Measurements from ENCODE around the gene CST6.
"Not testable (repeated sequence)": the region's sequence is repeated elsewhere in the genome, so short reads cannot be mapped to it uniquely, and the experiment has no call there.

Gene CST6

DNA sequence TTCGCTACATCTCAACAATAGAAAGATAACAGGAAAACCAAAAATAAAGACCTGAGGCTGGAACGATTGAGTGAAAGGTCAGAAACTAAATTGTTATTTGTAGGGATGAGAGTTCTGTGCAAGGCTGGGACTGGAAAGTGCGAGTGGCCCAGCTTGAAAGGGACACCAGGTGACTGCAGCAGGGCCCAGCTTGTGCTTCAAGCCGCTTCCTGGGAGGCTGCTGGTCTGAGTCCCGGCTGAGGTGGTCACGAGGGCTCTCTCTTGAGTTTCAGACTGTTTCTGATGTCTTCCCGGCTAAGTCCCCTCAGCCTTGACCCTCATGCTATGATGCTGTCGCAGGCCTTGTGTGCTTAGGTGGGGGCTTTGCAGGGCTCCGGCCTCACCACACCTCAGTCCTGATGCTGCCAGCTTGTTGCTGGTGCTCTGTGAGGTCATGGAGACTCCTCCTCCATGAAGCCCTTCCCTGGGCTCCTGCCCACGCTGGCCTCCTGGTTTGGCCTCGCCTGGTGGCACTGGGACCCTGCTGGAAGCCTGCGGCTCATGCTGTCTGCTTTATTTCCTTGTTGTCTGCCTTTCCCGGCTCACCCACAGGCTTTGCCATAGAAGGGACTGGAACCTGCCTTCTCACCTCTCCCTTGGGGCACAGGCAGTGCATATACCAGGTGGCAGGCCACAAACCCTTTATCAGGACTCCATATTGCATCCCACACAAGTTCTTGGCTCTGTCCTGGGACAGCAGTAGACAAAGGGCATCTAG, 5.5 kb upstream of the CST6 start:
- H3K27ac ChIP-seq, result no peak overlapping the region

DNA sequence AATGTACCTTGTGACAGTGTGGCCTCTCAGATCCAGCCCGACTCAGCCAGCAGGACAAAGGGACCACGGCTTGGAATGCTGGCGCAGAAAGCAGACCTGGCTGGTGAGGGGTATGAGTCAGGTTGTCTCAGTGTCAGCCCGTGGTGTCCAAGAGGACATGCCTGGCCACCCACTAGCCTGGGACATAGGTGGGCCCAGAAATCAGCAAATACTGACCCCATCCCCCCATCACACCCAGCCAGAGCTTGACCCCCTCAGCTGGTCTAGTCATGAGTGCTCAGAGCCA, 5.0 kb upstream of the CST6 start:
- TF ChIP-seq, protein P1, sequence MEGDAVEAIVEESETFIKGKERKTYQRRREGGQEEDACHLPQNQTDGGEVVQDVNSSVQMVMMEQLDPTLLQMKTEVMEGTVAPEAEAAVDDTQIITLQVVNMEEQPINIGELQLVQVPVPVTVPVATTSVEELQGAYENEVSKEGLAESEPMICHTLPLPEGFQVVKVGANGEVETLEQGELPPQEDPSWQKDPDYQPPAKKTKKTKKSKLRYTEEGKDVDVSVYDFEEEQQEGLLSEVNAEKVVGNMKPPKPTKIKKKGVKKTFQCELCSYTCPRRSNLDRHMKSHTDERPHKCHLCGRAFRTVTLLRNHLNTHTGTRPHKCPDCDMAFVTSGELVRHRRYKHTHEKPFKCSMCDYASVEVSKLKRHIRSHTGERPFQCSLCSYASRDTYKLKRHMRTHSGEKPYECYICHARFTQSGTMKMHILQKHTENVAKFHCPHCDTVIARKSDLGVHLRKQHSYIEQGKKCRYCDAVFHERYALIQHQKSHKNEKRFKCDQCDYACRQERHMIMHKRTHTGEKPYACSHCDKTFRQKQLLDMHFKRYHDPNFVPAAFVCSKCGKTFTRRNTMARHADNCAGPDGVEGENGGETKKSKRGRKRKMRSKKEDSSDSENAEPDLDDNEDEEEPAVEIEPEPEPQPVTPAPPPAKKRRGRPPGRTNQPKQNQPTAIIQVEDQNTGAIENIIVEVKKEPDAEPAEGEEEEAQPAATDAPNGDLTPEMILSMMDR (conservative IDR thresholded peaks at IDR 0.05), result no peak
- H3K27ac ChIP-seq, result no peak overlapping the region

More for the DNA sequence above, 5.5 kb upstream of the CST6 start:
- TF ChIP-seq, protein P1 (conservative IDR thresholded peaks at IDR 0.05), result no peak

DNA sequence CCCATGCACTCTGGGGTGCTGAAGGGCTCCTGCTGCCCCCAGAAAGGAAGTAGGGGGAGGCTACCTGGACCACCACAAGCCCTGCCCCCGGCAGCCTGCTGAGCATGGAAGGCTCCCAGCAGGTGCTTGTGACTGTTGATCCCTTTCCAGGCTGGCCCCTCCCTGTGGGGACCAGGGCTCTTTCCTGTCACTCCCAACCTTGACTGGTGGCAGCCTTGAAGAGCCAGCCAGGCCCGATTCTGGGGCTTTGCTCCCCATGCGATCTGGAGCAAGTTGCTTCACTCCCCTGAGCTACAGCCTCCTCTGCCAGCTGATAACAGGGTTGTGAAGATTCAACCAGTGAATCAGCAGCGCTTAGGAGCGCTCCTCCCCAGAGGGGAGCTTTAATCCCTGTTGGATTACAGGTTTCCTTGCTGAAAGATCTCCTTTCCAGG, 4.6 kb upstream of the CST6 start:
- TF ChIP-seq, protein P1 (conservative IDR thresholded peaks at IDR 0.05), result no peak
- no peak overlapping the region for H3K27ac ChIP-seq

DNA sequence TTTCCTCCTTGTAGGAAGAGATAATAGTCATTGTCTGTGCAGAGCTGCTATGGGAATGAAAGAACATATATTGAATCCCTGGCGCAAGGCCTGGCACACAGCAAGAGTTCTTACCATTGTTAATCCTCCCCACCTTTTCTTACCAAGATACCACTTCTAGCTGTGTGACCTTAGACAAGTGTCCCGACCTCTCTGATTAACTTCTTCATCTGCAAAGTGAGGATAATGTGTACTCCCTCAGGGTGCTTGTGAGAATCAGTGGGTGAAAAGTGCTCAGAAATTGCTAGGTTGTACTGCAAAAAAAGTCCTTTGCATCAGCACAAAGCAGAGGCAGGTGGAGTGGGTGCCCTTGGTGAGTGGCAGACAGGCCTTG, 3.7 kb upstream of the CST6 start:
- H3K27ac ChIP-seq, result no peak overlapping the region; the same call in 1 of the 2 replicates

DNA sequence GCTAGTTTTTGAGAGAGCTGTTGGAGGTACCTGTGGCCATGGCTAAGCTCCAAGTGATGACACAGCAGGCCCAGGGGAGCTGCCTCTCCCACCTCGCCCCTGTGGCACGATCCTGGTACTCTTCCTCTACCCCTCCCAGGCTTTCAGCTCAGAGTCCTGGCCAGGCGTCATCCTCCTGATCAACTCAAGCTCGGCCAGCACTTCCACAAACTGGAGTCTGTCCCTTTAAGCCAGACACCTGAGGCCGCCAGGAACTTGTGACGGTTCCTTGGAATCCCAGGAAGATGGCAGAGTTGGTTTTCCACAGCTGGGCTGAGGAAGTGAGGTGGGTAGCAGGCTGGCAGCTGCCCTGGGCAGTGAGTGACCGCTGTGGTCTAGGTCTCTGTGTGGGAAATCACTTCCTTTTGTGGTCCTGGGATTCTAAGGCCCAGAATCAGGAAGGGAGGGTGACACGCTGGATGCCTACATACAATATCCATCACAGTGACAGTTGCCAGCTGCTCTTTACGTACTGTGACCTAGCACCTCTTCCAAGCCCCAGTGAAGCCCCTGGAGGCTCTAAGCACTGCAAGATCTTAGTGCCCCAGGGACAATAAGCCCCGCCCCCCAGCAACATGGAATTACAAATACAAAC, 3.2 kb upstream of the CST6 start:
- TF ChIP-seq, protein P1 (conservative IDR thresholded peaks at IDR 0.05), result no peak
- no peak overlapping the region; the same call in 1 of the 2 replicates for H3K27ac ChIP-seq

More for the DNA sequence above, 3.7 kb upstream of the CST6 start:
- TF ChIP-seq, protein P1 (conservative IDR thresholded peaks at IDR 0.05), result no peak

DNA sequence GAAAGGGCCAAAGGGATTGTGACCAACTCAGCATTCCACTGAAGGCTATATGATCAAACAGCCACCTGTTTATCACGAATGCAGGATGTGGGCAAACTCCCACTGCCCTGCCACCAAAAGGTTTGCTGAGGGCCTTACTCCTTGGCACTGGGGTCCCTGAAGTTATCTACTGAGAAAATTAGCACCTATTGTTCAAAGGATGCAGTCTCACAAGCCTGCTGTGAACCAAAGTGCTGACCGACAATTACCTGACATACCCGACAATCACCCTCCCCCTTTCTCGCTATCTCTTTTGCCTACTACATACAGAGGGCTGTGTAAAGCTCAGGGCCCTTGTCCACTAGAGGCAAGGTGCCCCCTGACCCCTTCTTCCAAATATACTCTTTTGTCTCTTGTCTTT, 1.8 kb upstream of the CST6 start:
- not testable (repeated sequence) for H3K27ac ChIP-seq

DNA sequence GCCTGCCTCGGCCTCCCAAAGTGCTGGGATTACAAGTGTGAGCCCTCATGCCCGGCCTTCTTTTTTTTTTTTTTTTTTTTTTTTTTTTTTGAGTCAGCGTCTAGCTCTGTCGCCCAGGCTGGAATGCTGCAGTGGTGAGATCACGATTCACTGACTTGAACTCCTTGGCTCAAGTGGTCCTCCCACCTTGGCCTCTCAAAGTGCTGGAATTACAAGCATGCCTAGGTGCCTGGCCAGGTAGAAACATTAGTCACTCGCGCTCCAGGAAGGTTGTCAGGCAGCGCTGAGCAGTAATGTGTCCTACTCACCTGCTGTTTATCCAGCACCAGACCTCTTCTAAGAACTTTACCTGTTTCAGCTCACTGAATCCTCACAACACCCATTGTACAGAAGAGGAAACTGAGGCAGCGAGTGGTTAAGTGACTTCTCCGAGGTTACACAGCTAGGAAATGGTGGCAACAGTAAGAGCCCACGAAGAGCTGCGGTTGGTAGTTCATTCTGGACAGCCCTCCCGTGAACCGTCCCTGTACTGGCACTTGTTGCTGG, 496 bp upstream of the CST6 start:
- H3K27ac ChIP-seq, result no peak overlapping the region; the same call in 1 of the 2 replicates
- TF ChIP-seq, protein P1 (conservative IDR thresholded peaks at IDR 0.05), result no peak
